Panc1 (cell line): ENCODE data around the gene GARS1.

Source experiments
- CTCF ChIP-seq: fragments of 450-650 bp; IDR thresholded peaks from 2 replicates; pipeline ENCODE4 v1.5.1; 2017; ENCODE audit warnings: mild to moderate bottlenecking
- POLR2AphosphoS5 ChIP-seq: IDR thresholded peaks from 2 replicates; pipeline ENCODE4 v1.6.1; 2012; ENCODE audit warnings: mild to moderate bottlenecking, low read depth, low read length, moderate library complexity
- TCF7L2 ChIP-seq: IDR thresholded peaks from 2 replicates; pipeline ENCODE4 v1.6.1; 2011; ENCODE audit warnings: mild to moderate bottlenecking, low read depth, low read length, inconsistent platforms

GRCh38 chr7:30668102-30668501, 73.4 kb downstream of the GARS1 start:
- no peak for TF ChIP-seq CTCF
- TF ChIP-seq POLR2AphosphoS5 = no peak
- no peak for TF ChIP-seq TCF7L2
